Stimulated activated memory B cell treated with anti-CD40 and anti-IgM and Interleukin-4, amounts not matched to agents 10 μg/mL and 1 μg/mL and 100 μg/mL, for 72 hours (primary cell): ENCODE measurements around the gene SPHK1.

Source experiments
- ATAC-seq: fragments of 150-1000 bp; cut with Tn5 transposase; 2 replicates; pipeline ENCODE4 v1.10.0; 2021
- H3K27ac Mint-ChIP-seq: one replicate; pipeline ENCODE4 v1.8.0; 2022; ENCODE audit warnings: mild to moderate bottlenecking, mixed read lengths
- H3K27me3 Mint-ChIP-seq: one replicate; pipeline ENCODE4 v1.8.0; 2022; ENCODE audit warnings: mixed read lengths
- H3K36me3 Mint-ChIP-seq: one replicate; pipeline ENCODE4 v1.8.0; 2022; ENCODE audit warnings: mixed read lengths
- H3K4me1 Mint-ChIP-seq: one replicate; pipeline ENCODE4 v1.8.0; 2022; ENCODE audit warnings: mixed read lengths
- H3K4me3 Mint-ChIP-seq: one replicate; pipeline ENCODE4 v1.8.0; 2022; ENCODE audit warnings: mild to moderate bottlenecking, moderate library complexity, mixed read lengths
- H3K9me3 Mint-ChIP-seq: one replicate; pipeline ENCODE4 v1.8.0; 2022; ENCODE audit warnings: mixed read lengths

SPHK1 gene

DNA sequence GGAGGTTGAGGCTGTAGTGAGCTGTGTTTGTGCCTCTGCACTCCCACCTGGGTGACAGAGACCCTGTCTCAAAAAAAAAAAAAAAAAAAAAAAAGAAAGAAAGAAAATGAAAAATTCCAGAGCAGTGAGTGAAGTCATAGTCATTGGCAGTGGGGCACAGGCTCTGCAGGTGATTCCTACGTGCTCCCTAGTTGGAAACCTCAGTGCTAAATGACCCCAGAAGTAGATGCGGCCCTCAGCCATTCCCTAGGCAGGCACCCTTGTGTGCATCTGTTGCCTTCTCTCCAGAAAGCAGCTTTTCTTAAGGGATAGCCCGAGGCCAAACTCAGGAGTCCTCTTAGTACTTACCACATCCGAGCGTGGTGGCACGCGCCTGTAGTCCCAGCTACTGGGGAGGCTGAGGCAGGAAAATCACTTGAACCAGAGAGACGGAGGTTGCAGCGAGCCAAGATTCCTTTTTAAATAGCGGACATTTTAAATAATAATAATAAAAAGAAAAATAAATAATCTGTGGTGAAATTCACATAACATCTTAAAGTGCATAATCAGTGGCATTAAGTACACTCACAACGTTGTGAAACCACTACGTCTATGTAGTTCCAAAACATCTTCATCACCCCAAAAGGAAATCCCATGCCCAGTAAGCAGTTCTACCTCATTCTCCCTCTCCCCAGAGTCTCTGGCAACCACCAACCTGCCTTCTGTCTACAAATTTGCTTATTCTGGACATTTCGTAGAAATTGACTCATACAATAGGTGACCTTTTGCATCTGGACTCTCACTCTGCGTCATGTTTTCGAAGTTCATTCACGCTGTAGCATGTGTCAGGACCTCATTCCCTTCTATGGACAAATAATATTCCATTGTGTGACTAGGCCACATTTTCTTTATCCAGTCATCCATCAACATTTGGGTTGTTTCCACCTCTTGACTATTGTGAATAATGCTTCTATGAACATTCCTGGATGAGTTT is 12.5 kb upstream of the SPHK1 start:
- ATAC-seq = peak; percentile 75
- Mint-ChIP-seq H3K9me3 (no peaks in the 10 kb centered on the region), H3K27me3 (peaks cover 9% of the 10 kb centered on the region), H3K36me3 (no peaks in the 10 kb centered on the region), H3K4me1 (peaks cover 7% of the 10 kb centered on the region), H3K4me3 (no peak overlapping the region), H3K27ac (no peak overlapping the region)

DNA sequence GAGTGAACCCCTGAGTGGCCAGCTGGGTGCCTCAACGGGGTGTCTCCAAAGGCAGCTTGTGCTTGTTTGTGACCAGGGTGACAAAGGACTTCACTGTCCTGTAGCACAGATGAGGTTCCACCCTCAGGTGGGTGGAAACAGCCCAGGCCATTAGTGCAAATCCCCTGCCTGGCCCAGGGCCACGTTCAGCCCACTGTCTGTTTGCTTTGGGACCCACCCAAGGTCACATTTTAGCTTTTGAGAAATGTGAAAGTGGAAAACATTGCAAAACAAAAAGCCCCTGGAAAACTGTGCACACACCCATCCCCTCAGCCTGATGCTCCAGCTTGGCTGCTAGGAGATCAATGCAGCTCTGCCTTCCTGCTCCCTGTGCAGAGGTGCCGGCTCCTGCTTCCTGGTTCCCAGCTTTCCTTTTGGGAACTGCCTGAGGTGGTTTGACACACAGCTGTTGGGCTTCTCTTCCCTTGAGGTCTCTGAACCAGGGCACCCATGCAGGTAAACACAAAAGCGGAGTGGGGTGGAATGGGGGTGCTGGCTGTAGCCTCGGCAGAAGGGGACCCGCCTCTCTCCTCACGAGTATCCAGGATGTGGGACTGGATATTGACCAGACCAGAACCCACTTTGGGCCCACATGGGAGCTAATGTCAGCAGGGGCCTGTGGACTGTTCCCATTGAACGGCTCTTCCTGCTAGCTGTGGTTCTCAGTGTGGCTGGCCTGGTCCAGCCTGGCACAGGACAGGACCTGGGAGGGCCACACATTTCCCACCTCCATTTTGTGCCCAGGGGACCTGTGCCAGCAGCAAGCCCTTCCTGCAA is 7.9 kb upstream of the SPHK1 start:
- no peak overlapping the region for H3K4me3 Mint-ChIP-seq
- no peak for ATAC-seq
- H3K4me1 Mint-ChIP-seq = peaks cover 7% of the 10 kb centered on the region
- H3K27me3 Mint-ChIP-seq = peaks cover 14% of the 10 kb centered on the region
- no peaks in the 10 kb centered on the region for H3K36me3 Mint-ChIP-seq
- H3K27ac Mint-ChIP-seq = no peak overlapping the region
- H3K9me3 Mint-ChIP-seq = no peaks in the 10 kb centered on the region

GRCh38 chr17:76378548-76379274 is 5.7 kb upstream of the SPHK1 start:
- H3K27me3 Mint-ChIP-seq = peaks cover 26% of the 10 kb centered on the region
- no peak overlapping the region for H3K4me3 Mint-ChIP-seq
- peaks cover 3% of the 10 kb centered on the region for H3K4me1 Mint-ChIP-seq
- H3K27ac Mint-ChIP-seq = no peak overlapping the region
- ATAC-seq = no peak
- no peaks in the 10 kb centered on the region for H3K36me3 Mint-ChIP-seq
- H3K9me3 Mint-ChIP-seq = no peaks in the 10 kb centered on the region

GRCh38 chr17:76379275-76379641 is 5.2 kb upstream of the SPHK1 start:
- H3K27ac Mint-ChIP-seq = no peak overlapping the region
- H3K9me3 Mint-ChIP-seq = no peaks in the 10 kb centered on the region
- no peaks in the 10 kb centered on the region for H3K36me3 Mint-ChIP-seq
- H3K4me3 Mint-ChIP-seq = no peak overlapping the region
- peaks cover 26% of the 10 kb centered on the region for H3K27me3 Mint-ChIP-seq
- no peak for ATAC-seq
- peaks cover 6% of the 10 kb centered on the region for H3K4me1 Mint-ChIP-seq

- peaks cover 26% of the 10 kb centered on the region for H3K27me3 Mint-ChIP-seq
- no peak overlapping the region for H3K4me3 Mint-ChIP-seq
- peaks cover 6% of the 10 kb centered on the region for H3K4me1 Mint-ChIP-seq
- H3K36me3 Mint-ChIP-seq = no peaks in the 10 kb centered on the region
- ATAC-seq = no peak
- H3K27ac Mint-ChIP-seq = no peak overlapping the region
- H3K9me3 Mint-ChIP-seq = no peaks in the 10 kb centered on the region
Measured at GRCh38 chr17:76379646-76380376, 4.6 kb upstream of the SPHK1 start.

GRCh38 chr17:76381633-76382350 is 2.6 kb upstream of the SPHK1 start:
- ATAC-seq = no peak
- peaks cover 26% of the 10 kb centered on the region for H3K27me3 Mint-ChIP-seq
- no peak overlapping the region for H3K27ac Mint-ChIP-seq

GRCh38 chr17:76382351-76382802 is 2.0 kb upstream of the SPHK1 start:
- Mint-ChIP-seq H3K27me3 (peaks cover 22% of the 10 kb centered on the region), H3K9me3 (no peaks in the 10 kb centered on the region), H3K4me1 (peaks cover 26% of the 10 kb centered on the region), H3K27ac (no peak overlapping the region), H3K4me3 (peak overlapping the region; percentile 85), H3K36me3 (no peaks in the 10 kb centered on the region)
- no peak for ATAC-seq

More at GRCh38 chr17:76381633-76382350, 2.6 kb upstream of the SPHK1 start:
- Mint-ChIP-seq H3K9me3 (no peaks in the 10 kb centered on the region), H3K36me3 (no peaks in the 10 kb centered on the region), H3K4me3 (peak overlapping the region; percentile 56), H3K4me1 (peaks cover 24% of the 10 kb centered on the region)

DNA sequence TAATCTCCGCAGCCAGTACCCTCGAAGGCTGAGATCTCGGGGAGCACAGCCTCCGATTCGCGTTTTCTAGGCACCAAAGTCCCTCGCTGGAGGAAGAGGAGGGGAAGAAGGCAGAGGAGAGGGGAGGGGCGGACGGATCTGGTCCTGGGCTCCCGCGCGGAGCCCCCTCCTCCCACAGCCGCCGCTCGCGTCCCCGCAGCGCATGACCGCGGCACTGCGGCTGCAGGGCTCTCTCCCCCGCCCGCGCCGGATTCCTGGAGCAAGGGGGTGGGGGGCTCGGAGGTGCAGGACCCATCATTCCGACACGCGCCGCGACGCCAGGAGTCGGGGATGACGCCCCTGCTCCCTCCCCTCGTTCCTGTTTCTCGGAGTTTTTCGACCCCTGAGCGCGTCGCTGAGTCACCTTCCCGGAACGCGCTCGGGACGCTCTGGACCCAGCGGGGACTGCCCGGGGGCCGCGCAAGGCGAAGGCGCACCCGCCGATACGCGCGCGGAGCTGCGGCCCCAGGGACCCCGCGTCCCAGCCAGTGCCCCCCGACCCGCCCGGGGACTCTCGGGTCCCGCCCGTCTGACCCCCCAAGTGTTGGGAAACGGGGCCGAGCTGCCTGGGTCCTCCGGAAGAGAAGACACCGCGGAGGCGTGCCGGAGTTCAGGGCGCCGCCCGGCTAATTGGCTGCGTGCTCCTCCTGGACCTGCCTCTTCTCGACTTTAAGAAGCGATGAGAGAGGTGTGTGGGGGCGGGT is 1.4 kb upstream of the SPHK1 start:
- peak; percentile 56 for ATAC-seq
- H3K4me1 Mint-ChIP-seq = peaks cover 26% of the 10 kb centered on the region
- H3K9me3 Mint-ChIP-seq = no peaks in the 10 kb centered on the region
- no peaks in the 10 kb centered on the region for H3K36me3 Mint-ChIP-seq
- peak overlapping the region; percentile 87 for H3K27ac Mint-ChIP-seq
- H3K4me3 Mint-ChIP-seq = peak overlapping the region; percentile 85
- peaks cover 17% of the 10 kb centered on the region for H3K27me3 Mint-ChIP-seq

GRCh38 chr17:76383546-76384221 is 725 bp upstream of the SPHK1 start:
- H3K27ac Mint-ChIP-seq = peak overlapping the region; percentile 87
- no peaks in the 10 kb centered on the region for H3K9me3 Mint-ChIP-seq
- peaks cover 17% of the 10 kb centered on the region for H3K27me3 Mint-ChIP-seq
- H3K4me1 Mint-ChIP-seq = peaks cover 26% of the 10 kb centered on the region
- no peaks in the 10 kb centered on the region for H3K36me3 Mint-ChIP-seq
- ATAC-seq = peak; percentile 56
- H3K4me3 Mint-ChIP-seq = peak overlapping the region; percentile 85

GRCh38 chr17:76384987-76385891 is 830 bp downstream of the SPHK1 start:
- Mint-ChIP-seq H3K27ac (no peak overlapping the region), H3K9me3 (no peaks in the 10 kb centered on the region), H3K4me1 (peaks cover 26% of the 10 kb centered on the region), H3K36me3 (peaks cover 10% of the 10 kb centered on the region), H3K27me3 (peaks cover 17% of the 10 kb centered on the region), H3K4me3 (peak overlapping the region; percentile 74)
- no peak for ATAC-seq

- H3K9me3 Mint-ChIP-seq = no peaks in the 10 kb centered on the region
- ATAC-seq = peak; percentile 46
- H3K4me1 Mint-ChIP-seq = peaks cover 26% of the 10 kb centered on the region
- H3K27ac Mint-ChIP-seq = no peak overlapping the region
- H3K27me3 Mint-ChIP-seq = peaks cover 15% of the 10 kb centered on the region
- peak overlapping the region; percentile 74 for H3K4me3 Mint-ChIP-seq
- peaks cover 17% of the 10 kb centered on the region for H3K36me3 Mint-ChIP-seq
Measured at GRCh38 chr17:76385892-76386786, 1.7 kb downstream of the SPHK1 start.
